ENCODE results near the gene ST3GAL5. TPM values are rescaled to one million over a fixed set of nuclear protein-coding genes. Genes with fewer than 3 reads are reported as not detected.

ST3GAL5 gene
- polyA plus RNA-seq, 1 experiment, result 16.0 TPM

GRCh38 chr2:85871494-85872164 lies 17.2 kb downstream of the ST3GAL5 start:
- POLR2A ChIA-PET, result no interaction called here
- H3K27me3 ChIP-seq (ENCODE audit: control insufficient read depth, insufficient read depth, low read length), result no peaks in the 10 kb centered on the region
- DNase-seq (ENCODE audit: low read depth), result no peak
- no peak for TF ChIP-seq CTCF (IDR thresholded peaks at IDR 0.05; ENCODE audit: insufficient read depth, low read depth, low read length)
- CTCF ChIA-PET, result interaction anchor here (0.6 kb wide), 1 partner anchor 37 kb away, joined by 3 read pairs; no protein-coding TSS in a partner anchor
- H3K36me3 ChIP-seq (ENCODE audit: control insufficient read depth, insufficient read depth, low read length), result peaks cover 1% of the 10 kb centered on the region; the same call in 1 of the 2 replicates
- no peak overlapping the region for H3K4me3 ChIP-seq (ENCODE audit: low read depth, low read length)

GRCh38 chr2:85868822-85869221 lies 20.0 kb downstream of the ST3GAL5 start:
- DNase-seq (ENCODE audit: low read depth), result no peak
- POLR2A ChIA-PET, result no interaction called here
- CTCF ChIA-PET, result no interaction called here
- no peak for TF ChIP-seq CTCF (IDR thresholded peaks at IDR 0.05; ENCODE audit: insufficient read depth, low read depth, low read length)
- Histone ChIP-seq H3K27me3 (ENCODE audit: control insufficient read depth, insufficient read depth, low read length) (no peaks in the 10 kb centered on the region), H3K4me3 (ENCODE audit: low read depth, low read length) (no peak overlapping the region), H3K36me3 (ENCODE audit: control insufficient read depth, insufficient read depth, low read length) (peaks cover 1% of the 10 kb centered on the region; the same call in 1 of the 2 replicates)

GRCh38 chr2:85867556-85868292 lies 21.1 kb downstream of the ST3GAL5 start:
- POLR2A ChIA-PET, result no interaction called here
- no peaks in the 10 kb centered on the region for H3K27me3 ChIP-seq (ENCODE audit: control insufficient read depth, insufficient read depth, low read length)
- no peak for TF ChIP-seq CTCF (IDR thresholded peaks at IDR 0.05; ENCODE audit: insufficient read depth, low read depth, low read length)
- peaks cover 2% of the 10 kb centered on the region for H3K36me3 ChIP-seq (ENCODE audit: control insufficient read depth, insufficient read depth, low read length)
- CTCF ChIA-PET, result interaction anchor here (1.8 kb wide), 1 partner anchor 41 kb away, joined by 4 read pairs; no protein-coding TSS in a partner anchor
- H3K4me3 ChIP-seq (ENCODE audit: low read depth, low read length), result no peak overlapping the region
- no peak for DNase-seq (ENCODE audit: low read depth)

- ChIA-PET CTCF (interaction anchor here (1.0 to 1.8 kb wide), 2 partner anchors 35 to 40 kb away, joined by 3 to 4 read pairs; no protein-coding TSS in a partner anchor), POLR2A (no interaction called here)
- Histone ChIP-seq H3K4me3 (ENCODE audit: low read depth, low read length) (no peak overlapping the region), H3K36me3 (ENCODE audit: control insufficient read depth, insufficient read depth, low read length) (peaks cover 2% of the 10 kb centered on the region), H3K27me3 (ENCODE audit: control insufficient read depth, insufficient read depth, low read length) (no peaks in the 10 kb centered on the region)
- no peak for DNase-seq (ENCODE audit: low read depth)
- no peak for TF ChIP-seq CTCF (IDR thresholded peaks at IDR 0.05; ENCODE audit: insufficient read depth, low read depth, low read length)
These were observed 21.7 kb downstream of the ST3GAL5 start for GRCh38 chr2:85867121-85867520.

- CTCF ChIA-PET, result interaction anchor here (1.0 kb wide), 1 partner anchor 34 kb away, joined by 3 read pairs; no protein-coding TSS in a partner anchor
- no peak for DNase-seq (ENCODE audit: low read depth)
These were observed 22.6 kb downstream of the ST3GAL5 start for GRCh38 chr2:85866165-85866659.

More at GRCh38 chr2:85866165-85866659, 22.6 kb downstream of the ST3GAL5 start:
- H3K36me3 ChIP-seq (ENCODE audit: control insufficient read depth, insufficient read depth, low read length), result peaks cover 2% of the 10 kb centered on the region
- no peaks in the 10 kb centered on the region for H3K27me3 ChIP-seq (ENCODE audit: control insufficient read depth, insufficient read depth, low read length)
- H3K4me3 ChIP-seq (ENCODE audit: low read depth, low read length), result no peak overlapping the region
- POLR2A ChIA-PET, result no interaction called here
- TF ChIP-seq CTCF (IDR thresholded peaks at IDR 0.05; ENCODE audit: insufficient read depth, low read depth, low read length), result no peak

Data from BJ (cell line).